Stimulated activated CD8-positive, alpha-beta memory T cell treated with anti-CD3 and anti-CD28 coated beads, Interleukin-4, amount 100 ng/mL, for 1 hour (primary cell): ENCODE measurements around the gene ARHGEF7.

Source experiments
- DNase-seq, 2 donors: peaks; one replicate each; pipeline ENCODE4 v3.0.0-alpha.2; 2020; ENCODE audit warnings: low read depth in 2 of 2, low spot score in 1 of 2

Gene ARHGEF7

DNA sequence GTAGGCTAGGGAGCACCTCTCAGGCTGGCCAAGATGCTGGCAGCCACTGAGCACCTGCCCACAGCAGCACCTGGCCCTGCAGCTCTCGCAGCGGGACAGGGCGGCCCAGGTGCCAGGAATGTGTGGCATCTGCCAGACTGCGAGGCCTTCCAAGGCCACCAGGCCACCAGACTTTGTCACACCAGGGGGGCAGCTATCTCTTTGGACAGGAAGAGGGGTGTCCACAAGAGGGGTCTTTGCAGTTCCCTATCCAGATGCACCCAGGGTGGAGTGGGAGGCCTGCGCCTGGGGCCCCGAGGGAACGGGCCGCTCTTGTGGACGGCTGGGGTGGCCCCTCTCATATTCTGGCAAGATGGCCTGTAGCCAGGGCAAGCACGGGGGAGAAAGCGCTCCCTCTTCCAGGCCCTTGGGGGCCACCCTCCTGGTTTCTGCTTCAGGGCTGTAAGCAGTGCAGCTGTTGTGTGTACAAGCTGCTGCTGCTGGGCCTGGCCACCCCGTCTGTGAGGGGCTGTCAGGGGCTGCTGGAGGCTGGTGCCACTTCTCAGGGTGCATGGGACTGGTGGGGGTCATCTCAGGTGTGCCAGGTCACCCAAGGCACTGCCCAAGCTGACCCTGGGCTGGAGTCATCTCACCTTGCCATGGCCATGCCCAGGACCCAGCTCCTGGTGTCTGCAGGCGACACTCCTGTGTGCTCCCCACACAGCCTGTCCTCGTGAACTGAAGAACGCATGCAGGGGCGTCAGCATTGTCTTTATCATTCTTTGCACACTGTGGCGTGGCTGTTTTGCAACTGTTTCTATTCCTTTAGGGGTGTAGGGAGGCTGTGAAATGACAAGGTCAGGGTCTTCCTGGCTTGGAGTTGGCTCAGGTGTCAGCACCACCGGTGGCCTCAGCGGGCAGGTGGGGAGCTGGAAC, 207.1 kb downstream of the ARHGEF7 start:
- no peak for DNase-seq

GRCh38 chr13:111322916-111323331, 207.8 kb downstream of the ARHGEF7 start:
- no peak for DNase-seq

- no peak for DNase-seq
Observed at GRCh38 chr13:111323549-111323948, 208.4 kb downstream of the ARHGEF7 start.

DNA sequence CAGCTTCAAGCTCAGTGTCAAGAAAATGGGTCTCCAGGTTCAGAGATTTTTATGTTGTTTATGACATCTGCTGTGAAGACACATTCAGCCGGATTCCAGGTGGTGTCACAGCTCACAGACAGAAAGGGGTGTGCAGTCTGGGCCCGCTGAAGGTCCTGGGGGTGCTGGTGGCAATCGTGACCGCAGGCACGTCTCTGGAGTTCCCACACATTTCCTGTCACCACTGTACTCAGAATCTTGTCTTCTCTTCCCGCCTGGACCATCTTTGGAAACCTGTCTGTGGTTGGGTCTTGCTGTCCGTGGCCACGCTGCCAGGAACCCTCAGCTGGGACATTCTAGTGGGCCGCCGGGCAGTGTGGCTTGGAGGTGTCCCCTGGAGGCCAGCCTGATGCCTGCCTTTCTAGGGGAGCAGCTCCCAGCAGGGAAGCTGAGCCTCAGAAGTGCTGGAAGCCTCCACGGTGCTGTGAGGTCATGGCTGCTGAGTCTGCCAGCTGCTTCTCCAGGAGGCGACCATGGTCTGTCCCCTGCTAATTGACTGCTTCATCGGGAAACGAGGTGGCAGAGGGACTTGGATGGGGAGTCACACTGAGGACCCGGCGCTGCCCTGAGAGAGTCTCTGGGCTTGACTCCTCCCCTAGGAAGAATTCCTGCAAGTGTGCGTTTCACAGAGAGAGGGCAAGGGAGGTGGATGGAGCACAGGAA, 209.0 kb downstream of the ARHGEF7 start:
- no peak for DNase-seq

GRCh38 chr13:111324736-111325135, 209.6 kb downstream of the ARHGEF7 start:
- no peak for DNase-seq

DNA sequence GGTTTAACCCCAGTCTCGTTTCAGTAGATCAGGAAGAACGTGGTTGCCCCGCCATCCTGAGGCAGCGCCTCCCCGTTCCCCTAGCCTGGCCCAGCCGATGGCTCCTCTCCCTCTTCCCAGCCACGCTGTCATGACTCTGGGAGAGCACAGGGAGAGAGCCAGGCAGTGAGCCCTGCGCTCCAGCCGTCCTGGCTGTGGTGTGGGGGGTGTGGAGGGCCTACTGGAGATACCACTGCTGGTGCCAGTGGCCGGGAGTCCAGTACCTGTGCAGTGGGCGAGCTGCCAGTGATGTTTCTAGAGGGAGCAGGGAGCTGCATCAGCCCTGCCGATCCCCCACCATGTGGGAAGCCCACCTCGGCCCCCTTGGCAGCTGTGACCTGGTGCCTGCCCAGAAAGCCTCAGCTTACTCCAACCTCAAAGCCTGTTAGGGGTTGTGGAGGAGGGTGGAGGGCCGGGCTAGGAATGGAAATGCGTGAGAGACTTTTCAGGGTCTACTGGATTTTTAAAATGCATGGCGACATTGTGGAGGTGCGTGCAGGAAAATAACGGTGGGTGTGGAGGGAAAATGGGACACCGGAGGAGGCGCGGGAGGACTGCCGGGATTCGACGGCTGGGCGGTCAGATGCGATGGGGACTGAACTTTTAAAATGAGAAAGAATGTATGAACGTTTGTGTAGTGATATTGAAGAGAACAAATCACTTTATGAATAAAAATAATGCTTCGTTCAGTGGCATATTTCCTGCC, 210.2 kb downstream of the ARHGEF7 start:
- DNase-seq: no peak

DNA sequence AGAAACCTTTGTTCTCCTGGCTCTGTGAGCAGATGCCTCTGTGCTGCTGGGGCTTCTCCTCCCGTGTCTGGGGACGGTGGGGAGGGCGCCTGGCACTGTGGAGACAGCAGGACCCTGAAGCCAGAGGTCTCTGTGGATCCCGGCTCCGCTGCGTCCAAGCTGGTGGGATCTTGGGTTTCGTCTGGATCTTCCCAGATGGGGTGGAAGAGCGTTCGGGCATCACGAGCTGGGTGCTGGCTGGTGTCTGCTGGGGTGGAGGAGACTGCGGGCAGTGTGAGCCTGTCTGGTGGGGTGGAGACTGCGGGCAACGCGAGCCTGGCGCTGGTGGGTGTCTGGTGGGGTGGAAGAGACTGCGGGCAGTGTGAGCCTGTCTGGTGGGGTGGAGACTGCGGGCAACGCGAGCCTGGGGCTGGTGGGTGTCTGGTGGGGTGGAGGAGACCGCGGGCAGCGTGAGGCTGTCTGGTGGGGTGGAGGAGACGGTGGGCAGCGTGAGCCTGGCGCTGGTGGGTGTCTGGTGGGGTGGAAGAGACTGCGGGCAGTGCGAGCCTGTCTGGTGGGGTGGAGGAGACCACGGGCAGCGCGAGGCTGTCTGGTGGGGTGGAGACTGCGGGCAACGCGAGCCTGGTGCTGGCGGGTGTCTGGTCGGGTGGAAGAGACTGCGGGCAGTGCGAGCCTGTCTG, 211.0 kb downstream of the ARHGEF7 start:
- DNase-seq: no peak

DNA sequence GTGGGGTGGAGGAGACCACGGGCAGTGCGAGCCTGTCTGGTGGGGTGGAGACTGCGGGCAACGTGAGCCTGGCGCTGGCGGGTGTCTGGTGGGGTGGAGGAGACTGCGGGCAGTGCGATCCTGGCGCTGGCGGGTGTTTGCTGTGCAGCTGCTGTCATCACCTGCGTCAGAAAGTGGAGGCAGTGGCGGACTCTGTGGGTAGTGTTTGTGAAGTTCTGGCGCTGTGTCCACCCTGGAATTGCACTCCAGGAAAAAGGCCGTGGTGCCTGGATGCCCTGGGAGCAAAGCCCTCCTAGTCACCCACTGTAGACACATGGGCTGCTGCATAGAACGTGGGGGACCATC, 211.5 kb downstream of the ARHGEF7 start:
- DNase-seq: no peak

- no peak for DNase-seq
Observed at GRCh38 chr13:111326981-111327642, 212.0 kb downstream of the ARHGEF7 start.

DNA sequence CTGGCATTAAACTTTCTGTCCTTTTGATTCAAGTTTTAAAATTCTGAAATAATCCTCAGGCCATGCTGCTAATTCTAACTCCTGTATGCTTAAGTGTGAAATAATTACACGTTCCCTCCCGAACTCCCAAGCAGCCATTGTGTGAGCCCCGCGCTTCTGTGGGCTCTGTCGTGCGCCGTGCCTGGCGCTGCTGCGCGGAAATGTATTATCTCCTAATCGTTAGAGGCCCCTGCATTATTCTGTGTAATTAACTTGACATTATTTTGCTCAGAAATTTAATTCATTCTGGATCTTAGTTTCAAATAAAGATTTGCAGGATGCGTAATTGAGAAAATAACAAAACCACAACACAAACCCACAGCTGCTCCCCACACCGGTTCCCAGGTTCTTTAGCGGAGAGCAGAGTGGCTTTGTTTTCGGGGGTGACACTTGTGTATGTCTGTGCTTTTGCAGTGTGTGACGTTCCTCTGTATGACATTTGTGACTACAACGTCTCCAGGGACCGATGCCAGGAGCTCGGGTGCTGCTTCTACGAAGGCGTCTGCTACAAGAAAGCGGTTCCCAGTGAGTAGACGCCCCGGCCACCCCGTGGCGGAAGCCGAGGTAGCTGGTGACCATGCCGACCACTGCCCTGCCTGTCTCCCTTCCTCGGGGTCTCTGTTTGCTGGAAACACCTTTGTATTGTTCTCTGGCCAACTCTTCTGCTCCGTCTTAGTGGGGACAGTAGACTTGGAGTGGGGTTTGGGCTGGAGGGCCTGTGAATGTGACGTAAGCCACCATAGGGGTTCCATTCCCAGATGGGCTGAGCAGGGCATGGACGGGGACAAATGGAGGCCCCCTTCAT, 212.8 kb downstream of the ARHGEF7 start:
- no peak for DNase-seq

- no peak for DNase-seq
Observed at GRCh38 chr13:111328574-111329410, 213.7 kb downstream of the ARHGEF7 start.

GRCh38 chr13:111329641-111330040, 214.5 kb downstream of the ARHGEF7 start:
- DNase-seq: no peak

DNA sequence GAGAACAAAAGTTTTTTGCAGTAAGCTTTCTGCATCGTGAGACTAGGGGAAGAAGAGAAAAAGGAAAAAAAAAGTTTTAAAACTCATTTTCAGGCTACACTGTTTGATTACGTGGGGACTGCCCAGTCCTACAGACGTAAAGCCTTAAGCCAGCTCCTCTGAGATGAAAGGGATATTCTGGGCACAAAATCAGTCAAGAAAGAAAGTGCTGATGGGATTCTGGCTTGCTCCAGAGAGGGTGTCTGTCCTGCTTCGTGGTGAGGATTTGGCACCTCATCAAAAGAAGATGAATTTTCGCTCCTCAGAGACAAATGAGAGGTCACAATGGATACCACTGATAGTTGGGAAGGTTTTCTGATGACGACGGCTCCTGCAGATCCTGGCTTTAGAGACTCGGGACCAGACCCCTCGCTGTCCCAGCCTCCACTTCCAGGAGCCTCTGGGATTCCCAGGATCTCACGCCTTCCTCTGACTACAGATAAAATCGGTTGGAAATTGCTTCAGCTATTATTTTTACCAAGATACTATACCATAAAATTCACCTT, 215.0 kb downstream of the ARHGEF7 start:
- no peak for DNase-seq

DNA sequence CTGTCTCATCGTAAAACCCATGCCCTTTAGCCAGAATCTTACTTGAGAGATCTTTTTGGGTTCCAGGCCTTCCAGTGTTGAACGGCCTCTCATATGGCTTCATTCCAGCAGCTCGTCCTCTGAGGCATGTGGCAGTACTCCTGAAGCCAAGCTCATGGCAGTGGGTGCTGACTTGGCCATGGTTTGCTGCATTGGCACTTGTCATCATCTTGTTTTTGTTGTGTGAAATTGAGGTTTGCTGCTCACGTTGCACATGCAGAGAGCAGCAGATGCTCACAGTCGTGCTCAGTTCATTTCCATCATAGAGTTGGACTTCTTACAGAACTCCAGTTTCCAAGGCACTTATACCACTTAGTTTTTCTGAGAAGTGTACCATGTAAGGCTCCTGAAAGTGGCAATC, 220.2 kb downstream of the ARHGEF7 start:
- DNase-seq: no peak

GRCh38 chr13:111336666-111337065, 221.6 kb downstream of the ARHGEF7 start:
- DNase-seq: no peak

DNA sequence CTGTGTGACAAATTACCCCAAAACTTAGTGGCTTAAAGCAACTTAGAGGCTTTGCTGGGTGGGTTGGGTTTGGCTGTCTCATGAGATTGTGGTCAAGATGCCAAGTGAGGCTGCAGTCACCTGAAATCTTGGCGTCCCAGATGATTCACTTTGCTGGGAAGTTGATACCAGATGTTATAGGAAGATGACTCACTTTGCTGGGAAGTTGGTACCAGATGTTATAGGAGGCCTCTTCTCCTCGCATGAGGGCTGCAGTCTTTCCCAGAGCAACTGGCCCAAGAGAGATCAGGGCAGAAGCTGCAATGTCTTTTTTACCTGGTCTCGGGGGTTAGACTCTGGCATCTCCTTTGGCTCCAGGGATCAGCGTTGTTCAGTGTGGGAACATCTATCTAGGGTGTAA, 222.1 kb downstream of the ARHGEF7 start:
- DNase-seq: no peak

GRCh38 chr13:111337741-111338140, 222.6 kb downstream of the ARHGEF7 start:
- no peak for DNase-seq

DNA sequence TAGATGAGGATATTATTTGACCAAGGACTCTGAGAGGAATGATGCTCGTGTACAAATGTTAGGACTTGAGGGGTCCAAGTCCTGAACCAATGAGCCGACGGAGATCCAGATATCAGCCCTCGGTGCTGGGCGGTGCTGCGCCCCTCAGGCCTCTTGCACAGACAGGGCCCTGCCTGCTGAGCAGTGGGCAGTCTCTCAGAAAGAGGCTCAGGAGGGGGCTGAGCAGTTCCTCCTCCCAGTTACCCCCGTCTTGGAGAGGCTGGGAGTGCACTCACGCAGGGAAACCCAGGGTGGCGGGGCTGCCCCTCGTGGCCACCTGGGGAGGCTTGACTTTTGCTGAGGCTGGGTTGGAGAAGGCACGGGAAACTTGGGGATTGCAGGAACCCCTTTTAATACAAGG, 223.7 kb downstream of the ARHGEF7 start:
- DNase-seq: no peak
